ENCODE data around the gene GPSM1. TPM values are rescaled to one million over a fixed set of nuclear protein-coding genes. Genes with fewer than 3 reads are reported as not detected.
A peak's percentile ranks its signal among the peaks of the same experiment; 100 is the strongest.

GPSM1 gene
- total and polyA plus RNA-seq, 10 donors, result 4.5 to 27.9 (median 12.5) TPM

DNA sequence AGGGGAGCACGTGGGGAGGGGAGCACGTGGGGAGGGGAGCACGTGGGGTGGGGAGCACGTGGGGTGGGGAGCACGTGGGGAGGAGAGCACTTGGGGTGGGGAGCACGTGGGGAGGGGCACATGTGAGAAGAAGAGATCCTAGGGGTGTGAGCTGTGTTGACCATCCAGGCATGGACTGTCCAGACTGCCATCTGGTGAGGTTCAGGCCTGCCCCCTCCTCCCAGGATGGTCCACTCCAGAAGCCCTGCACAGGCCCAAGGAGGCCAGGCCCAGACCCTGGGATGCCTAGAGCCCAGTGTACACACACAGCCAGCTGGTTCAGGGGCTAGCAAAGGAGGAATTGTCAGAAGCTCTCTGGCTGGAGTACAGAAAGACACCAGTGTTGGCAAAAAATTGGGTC is 70.3 kb downstream of the GPSM1 start:
- H3K9me3 ChIP-seq, result no peaks in the 10 kb centered on the region
- no peak for DNase-seq
- intact Hi-C loops (cut with DNase I; ENCODE audit: low total_unique reads), result no loop called here
- H3K36me3 ChIP-seq, result peaks cover 0 to 68% (median 52%) of the 10 kb centered on the region in 6 donors
- H3K4me1 ChIP-seq, result peaks cover 16 to 37% (median 25%) of the 10 kb centered on the region in 6 donors
- TF ChIP-seq POLR2AphosphoS5 (IDR thresholded peaks at IDR 0.05) (no peak), POLR2A (IDR thresholded peaks at IDR 0.05) (no peak)
- TF ChIP-seq, protein P1, sequence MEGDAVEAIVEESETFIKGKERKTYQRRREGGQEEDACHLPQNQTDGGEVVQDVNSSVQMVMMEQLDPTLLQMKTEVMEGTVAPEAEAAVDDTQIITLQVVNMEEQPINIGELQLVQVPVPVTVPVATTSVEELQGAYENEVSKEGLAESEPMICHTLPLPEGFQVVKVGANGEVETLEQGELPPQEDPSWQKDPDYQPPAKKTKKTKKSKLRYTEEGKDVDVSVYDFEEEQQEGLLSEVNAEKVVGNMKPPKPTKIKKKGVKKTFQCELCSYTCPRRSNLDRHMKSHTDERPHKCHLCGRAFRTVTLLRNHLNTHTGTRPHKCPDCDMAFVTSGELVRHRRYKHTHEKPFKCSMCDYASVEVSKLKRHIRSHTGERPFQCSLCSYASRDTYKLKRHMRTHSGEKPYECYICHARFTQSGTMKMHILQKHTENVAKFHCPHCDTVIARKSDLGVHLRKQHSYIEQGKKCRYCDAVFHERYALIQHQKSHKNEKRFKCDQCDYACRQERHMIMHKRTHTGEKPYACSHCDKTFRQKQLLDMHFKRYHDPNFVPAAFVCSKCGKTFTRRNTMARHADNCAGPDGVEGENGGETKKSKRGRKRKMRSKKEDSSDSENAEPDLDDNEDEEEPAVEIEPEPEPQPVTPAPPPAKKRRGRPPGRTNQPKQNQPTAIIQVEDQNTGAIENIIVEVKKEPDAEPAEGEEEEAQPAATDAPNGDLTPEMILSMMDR (IDR thresholded peaks at IDR 0.05 in 8 of 11, conservative IDR thresholded peaks at IDR 0.05 in 3 of 11), result no peak
- H3K27me3 ChIP-seq (replicated peaks in 1 of 7), result no peaks in the 10 kb centered on the region
- H3K4me3 ChIP-seq, result no peak overlapping the region
- WGBS, 5 donors, result 62 to 100% (median 84%) methylated on average over 2 to 6 of the region's 6 CpGs
- H3K27ac ChIP-seq, result no peak overlapping the region

DNA sequence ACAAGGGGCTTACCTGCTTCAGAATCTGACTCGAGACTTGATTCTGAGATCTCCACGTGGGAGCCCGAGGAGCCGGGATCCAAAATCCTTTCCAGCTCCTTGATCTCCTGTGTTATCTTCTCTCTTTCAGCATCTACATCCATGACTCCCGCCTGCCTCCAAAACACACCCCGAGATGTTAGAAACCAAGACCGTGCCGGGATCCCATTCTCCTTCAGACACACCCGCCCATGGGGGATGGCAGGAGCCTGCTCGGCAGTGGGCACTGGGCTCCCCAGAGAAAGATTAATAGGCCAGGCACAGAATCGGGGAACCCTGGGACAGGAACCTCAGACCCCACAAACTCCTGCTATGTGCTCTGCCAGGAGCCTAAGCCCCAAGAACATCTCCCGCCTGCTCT is 70.9 kb downstream of the GPSM1 start:
- TF ChIP-seq POLR2AphosphoS5 (IDR thresholded peaks at IDR 0.05) (no peak), POLR2A (IDR thresholded peaks at IDR 0.05) (no peak)
- TF ChIP-seq, protein P1 (IDR thresholded peaks at IDR 0.05 in 8 of 11, conservative IDR thresholded peaks at IDR 0.05 in 3 of 11), result no peak
- Histone ChIP-seq H3K4me3 (peak overlapping the region in 1 of 8 donors; percentile 100), H3K36me3 (peaks cover 0 to 62% (median 46%) of the 10 kb centered on the region in 6 donors), H3K4me1 (peaks cover 16 to 43% (median 25%) of the 10 kb centered on the region in 6 donors), H3K9me3 (no peaks in the 10 kb centered on the region), H3K27me3 (replicated peaks in 1 of 7) (no peaks in the 10 kb centered on the region), H3K27ac (no peak overlapping the region)
- intact Hi-C loops (cut with DNase I; ENCODE audit: low total_unique reads), result no loop called here
- 94 to 97% (median 95%) methylated on average over 12 of the region's 12 CpGs for WGBS, 5 donors
- no peak for DNase-seq

DNA sequence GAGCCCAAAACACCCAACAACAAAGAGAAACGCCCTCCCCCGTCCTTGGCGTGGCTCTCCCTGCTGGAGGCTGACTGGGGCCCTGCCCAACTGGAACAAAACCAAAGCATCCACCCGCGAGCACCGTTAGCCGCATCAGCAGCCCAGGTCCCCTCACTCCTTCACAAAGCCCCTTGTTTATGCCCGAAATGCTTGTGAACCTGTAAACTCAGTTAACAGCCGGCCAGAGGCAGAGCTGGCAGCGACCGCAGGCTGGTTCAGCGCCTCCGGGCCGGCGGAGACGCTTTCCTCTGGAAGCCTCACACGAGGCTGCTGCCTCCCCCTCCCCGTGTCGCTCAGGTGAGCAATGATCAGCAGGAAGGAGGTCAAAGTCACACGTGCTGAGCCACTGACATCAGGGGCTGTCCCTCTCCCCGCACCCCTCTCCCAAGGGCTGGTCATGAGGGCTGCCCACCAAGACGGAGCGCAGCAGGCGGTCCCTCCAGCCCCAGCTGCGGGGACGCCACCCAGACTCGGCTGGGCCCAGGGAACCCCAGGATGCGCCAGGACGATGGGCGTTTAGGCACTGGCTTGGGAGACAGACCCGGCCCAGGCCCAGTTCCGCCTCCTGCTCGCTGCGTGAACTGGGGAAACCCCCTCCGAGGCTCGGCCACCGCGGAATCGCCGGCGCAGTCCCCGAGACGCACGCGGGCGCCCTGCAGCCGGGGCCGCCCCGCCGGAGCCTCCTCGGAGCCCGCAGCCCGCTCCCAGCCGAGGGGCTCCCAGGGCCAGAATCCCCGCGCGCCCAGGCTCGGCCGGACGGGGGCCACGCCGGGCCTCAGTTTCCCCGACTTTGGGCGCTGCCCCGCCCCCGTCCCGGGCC is 72.1 kb downstream of the GPSM1 start:
- DNase-seq, result peak; percentile 87
- TF ChIP-seq, protein P1 (IDR thresholded peaks at IDR 0.05 in 8 of 11, conservative IDR thresholded peaks at IDR 0.05 in 3 of 11), result no peak
- TF ChIP-seq POLR2AphosphoS5 (IDR thresholded peaks at IDR 0.05) (no peak), POLR2A (IDR thresholded peaks at IDR 0.05) (no peak)
- Histone ChIP-seq H3K4me1 (peaks cover 24 to 55% (median 36%) of the 10 kb centered on the region in 6 donors), H3K9me3 (no peaks in the 10 kb centered on the region), H3K27me3 (replicated peaks in 1 of 7) (no peaks in the 10 kb centered on the region), H3K27ac (peak overlapping the region in 6 of 8 donors; percentile 63 to 84 (median 74)), H3K4me3 (peak overlapping the region; percentile 90 to 100 (median 99)), H3K36me3 (peaks cover 0 to 62% (median 35%) of the 10 kb centered on the region in 6 donors)
- 1 to 3% (median 2%) methylated on average over 24 to 67 of the region's 67 CpGs for WGBS, 5 donors
- intact Hi-C loops (cut with DNase I; ENCODE audit: low total_unique reads), result no loop called here
